NCI-H1092 (cell line): ENCODE measurements around the gene FCER2.
"Not testable (repeated sequence)": the region's sequence is repeated elsewhere in the genome, so short reads cannot be mapped to it uniquely, and the experiment has no call there.

Experiments used
- DNase-seq: peaks from one replicate; lab custom pipeline; 2025; lab: John Stamatoyannopoulos, UW

Gene FCER2

GRCh38 chr19:7701654-7702457, at the start of gene FCER2:
FCER2 (minus strand) TSS chr19:7702131; CDS start chr19:7699760, 2,371 bp downstream.
- no peak for DNase-seq

- DNase-seq, result no peak
Observed at GRCh38 chr19:7751157-7751783, 49.3 kb upstream of the FCER2 start.

- DNase-seq, result no peak
Observed at GRCh38 chr19:7748756-7749155, 46.8 kb upstream of the FCER2 start.

GRCh38 chr19:7748171-7748570, 46.2 kb upstream of the FCER2 start:
- no peak for DNase-seq

GRCh38 chr19:7746903-7747884, 45.3 kb upstream of the FCER2 start, which contains the start of gene CD209:
CD209 (minus strand) TSS chr19:7747534; CDS start chr19:7747511, 23 bp downstream.
- DNase-seq, result no peak

GRCh38 chr19:7746306-7746705, 44.4 kb upstream of the FCER2 start:
- not testable (repeated sequence) for DNase-seq

- no peak for DNase-seq
Observed at GRCh38 chr19:7744871-7745650, 43.1 kb upstream of the FCER2 start.

GRCh38 chr19:7744199-7744786, 42.4 kb upstream of the FCER2 start:
- no peak for DNase-seq

- no peak for DNase-seq
Observed at GRCh38 chr19:7743425-7743841, 41.5 kb upstream of the FCER2 start.

GRCh38 chr19:7742991-7743390, 41.1 kb upstream of the FCER2 start:
- DNase-seq, result no peak

- no peak for DNase-seq
Observed at GRCh38 chr19:7742575-7742974, 40.6 kb upstream of the FCER2 start.

- no peak for DNase-seq
Observed at GRCh38 chr19:7740682-7741054, 38.7 kb upstream of the FCER2 start.

- DNase-seq, result no peak
Observed at GRCh38 chr19:7739801-7740681, 38.1 kb upstream of the FCER2 start.

GRCh38 chr19:7739211-7739755, 37.4 kb upstream of the FCER2 start:
- no peak for DNase-seq

GRCh38 chr19:7738023-7738422, 36.1 kb upstream of the FCER2 start:
- DNase-seq, result no peak

GRCh38 chr19:7737215-7737614, 35.3 kb upstream of the FCER2 start:
- no peak for DNase-seq

- DNase-seq, result no peak
Observed at GRCh38 chr19:7736148-7736547, 34.2 kb upstream of the FCER2 start.

- DNase-seq, result no peak
Observed at GRCh38 chr19:7734220-7735203, 32.6 kb upstream of the FCER2 start.

- DNase-seq, result no peak
Observed at GRCh38 chr19:7733376-7733775, 31.4 kb upstream of the FCER2 start.
